ENCODE data around the gene GRIN3A. TPM values are rescaled to one million over a fixed set of nuclear protein-coding genes. Genes with fewer than 3 reads are reported as not detected.

The GRIN3A gene
- total RNA-seq, 1 experiment from 2014 or later: not detected

DNA sequence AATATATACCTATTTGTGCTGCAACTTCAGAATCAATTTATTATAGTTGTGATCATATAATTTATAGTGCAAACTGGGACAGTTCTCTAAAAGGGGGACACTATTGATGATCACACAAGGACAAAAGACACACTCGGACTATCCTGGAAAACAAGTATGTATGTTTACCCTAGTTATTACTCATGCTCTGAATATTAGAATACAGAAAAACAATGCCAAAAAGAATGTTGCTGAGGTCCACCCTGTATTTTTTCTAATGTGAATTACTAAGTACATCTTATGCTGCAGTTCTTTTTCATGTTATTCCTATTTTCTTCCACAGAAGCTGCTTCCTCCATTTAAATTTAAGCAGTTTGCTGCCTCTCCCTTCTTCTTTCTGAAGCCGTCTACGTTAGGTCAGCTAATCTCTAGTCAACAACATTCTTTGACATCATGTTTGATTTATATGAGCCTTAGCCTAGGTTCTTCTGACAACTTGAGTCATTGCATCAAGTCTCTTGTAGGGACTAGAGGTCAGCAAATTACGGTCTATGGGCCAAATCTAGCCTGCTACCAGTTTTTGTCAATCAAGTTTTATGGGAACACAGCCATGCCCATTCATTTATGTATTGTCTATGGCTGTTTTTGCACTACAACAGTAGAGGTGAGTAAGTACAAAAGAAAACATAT lies 103.6 kb downstream of the GRIN3A start:
- no peak overlapping the region for H2BK20ac ChIP-seq (ENCODE audit: low read depth, low read length, poor library complexity, severe bottlenecking)
- TF ChIP-seq, protein P1, sequence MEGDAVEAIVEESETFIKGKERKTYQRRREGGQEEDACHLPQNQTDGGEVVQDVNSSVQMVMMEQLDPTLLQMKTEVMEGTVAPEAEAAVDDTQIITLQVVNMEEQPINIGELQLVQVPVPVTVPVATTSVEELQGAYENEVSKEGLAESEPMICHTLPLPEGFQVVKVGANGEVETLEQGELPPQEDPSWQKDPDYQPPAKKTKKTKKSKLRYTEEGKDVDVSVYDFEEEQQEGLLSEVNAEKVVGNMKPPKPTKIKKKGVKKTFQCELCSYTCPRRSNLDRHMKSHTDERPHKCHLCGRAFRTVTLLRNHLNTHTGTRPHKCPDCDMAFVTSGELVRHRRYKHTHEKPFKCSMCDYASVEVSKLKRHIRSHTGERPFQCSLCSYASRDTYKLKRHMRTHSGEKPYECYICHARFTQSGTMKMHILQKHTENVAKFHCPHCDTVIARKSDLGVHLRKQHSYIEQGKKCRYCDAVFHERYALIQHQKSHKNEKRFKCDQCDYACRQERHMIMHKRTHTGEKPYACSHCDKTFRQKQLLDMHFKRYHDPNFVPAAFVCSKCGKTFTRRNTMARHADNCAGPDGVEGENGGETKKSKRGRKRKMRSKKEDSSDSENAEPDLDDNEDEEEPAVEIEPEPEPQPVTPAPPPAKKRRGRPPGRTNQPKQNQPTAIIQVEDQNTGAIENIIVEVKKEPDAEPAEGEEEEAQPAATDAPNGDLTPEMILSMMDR (conservative IDR thresholded peaks at IDR 0.05): no peak
- no peak overlapping the region for H3K9ac ChIP-seq (ENCODE audit: extremely low read depth, insufficient read length, low read length)
- Mint-ChIP-seq H3K4me3 (no peak overlapping the region), H3K36me3 (ENCODE audit: insufficient read depth in 1 of 3, low read depth in 3 of 3) (no peaks in the 10 kb centered on the region), H3K4me1 (no peaks in the 10 kb centered on the region), H3K9me3 (no peaks in the 10 kb centered on the region), H3K27me3 (ENCODE audit: low read depth) (no peaks in the 10 kb centered on the region), H3K27ac (no peak overlapping the region)
- H3K23ac ChIP-seq (ENCODE audit: insufficient read length, low read depth, low read length): no peak overlapping the region
- H3K18ac ChIP-seq (ENCODE audit: insufficient read length, low read depth, low read length): no peak overlapping the region
- H2BK120ac ChIP-seq (ENCODE audit: low read depth, low read length, poor library complexity, severe bottlenecking): no peak overlapping the region
- no peaks in the 10 kb centered on the region for H3K4me1 ChIP-seq (ENCODE audit: insufficient read depth, low read length)
- H3K79me2 ChIP-seq (ENCODE audit: insufficient read depth, low read length): no peaks in the 10 kb centered on the region
- H3K27me3 ChIP-seq (ENCODE audit: insufficient read depth, low read length): no peaks in the 10 kb centered on the region
- DNase-seq: no peak
- H3K79me1 ChIP-seq (ENCODE audit: insufficient read depth, low read depth, low read length, poor library complexity, severe bottlenecking): no peaks in the 10 kb centered on the region
- H4K20me1 ChIP-seq (ENCODE audit: control insufficient read depth, insufficient read depth, insufficient read length): no peaks in the 10 kb centered on the region
- no peak overlapping the region for H4K5ac ChIP-seq (ENCODE audit: insufficient read length, low read depth, low read length)
- no peak overlapping the region for H3K14ac ChIP-seq (ENCODE audit: insufficient read depth, low read length)
- no peak overlapping the region for H2BK5ac ChIP-seq (ENCODE audit: insufficient read length, low read length)
- no peak overlapping the region for H2BK15ac ChIP-seq (ENCODE audit: low read depth, low read length)
- H2AFZ ChIP-seq (ENCODE audit: low read length): no peak overlapping the region
- H3T11ph ChIP-seq (ENCODE audit: low read length): no peak overlapping the region
- no peak overlapping the region for H3K4me2 ChIP-seq (ENCODE audit: insufficient read depth, insufficient read length, low read length)
- H2AK5ac ChIP-seq (ENCODE audit: insufficient read length, low read length): no peak overlapping the region
- no peak overlapping the region for H3K27ac ChIP-seq (ENCODE audit: insufficient read length, low read depth, low read length)
- no peak overlapping the region for H3K56ac ChIP-seq (ENCODE audit: insufficient read length, low read depth, low read length)
- H3K23me2 ChIP-seq (ENCODE audit: insufficient read length, low read depth, low read length, poor library complexity, severe bottlenecking): no peaks in the 10 kb centered on the region
- no CpG with 5 or more reads among the region's 4 CpGs for WGBS (ENCODE audit: extremely low coverage, insufficient read length, low lambda C conversion rate)
- H3K4ac ChIP-seq (ENCODE audit: low read depth, low read length): no peak overlapping the region
- no peaks in the 10 kb centered on the region for H3K9me3 ChIP-seq (ENCODE audit: control insufficient read depth, low read depth, low read length)
- H4K8ac ChIP-seq (replicated peaks; ENCODE audit: insufficient read length, low read depth, low read length): no peak overlapping the region
- no peak overlapping the region for H2BK12ac ChIP-seq (ENCODE audit: insufficient read length, low read depth, low read length)
- no peak overlapping the region for H4K91ac ChIP-seq (ENCODE audit: insufficient read length, low read depth, low read length)

All from H9 (cell line).